Liver (tissue), 9 donors: ENCODE measurements around the gene PLXNA2. TPM values are rescaled to one million over a fixed set of nuclear protein-coding genes. Genes with fewer than 3 reads are reported as not detected.

Source experiments
- DNase-seq: peaks from one replicate; pipeline ENCODE4 v3.0.0-alpha.2; 2017; ENCODE audit warnings: low spot score
- H3K27ac ChIP-seq, 2 donors: one replicate each; pipeline ENCODE4 v1.7.0; 2013; ENCODE audit warnings: inconsistent platforms in 2 of 2, low read length in 2 of 2, control low read depth in 1 of 2, low read depth in 1 of 2, mild to moderate bottlenecking in 1 of 2
- H3K27me3 ChIP-seq, 4 donors: one replicate each; pipeline versions ENCODE4 v1.6.1 to v1.7.0; 2013; ENCODE audit warnings: low read length in 3 of 4, inconsistent platforms in 1 of 4, mild to moderate bottlenecking in 1 of 4, moderate library complexity in 1 of 4; ENCODE audit not compliant: control insufficient read depth in 4 of 4, insufficient read depth in 4 of 4
- H3K36me3 ChIP-seq, 4 donors: one replicate each; pipeline versions ENCODE4 v1.6.1 to v1.7.0; 2013; ENCODE audit warnings: low read length in 3 of 4, mild to moderate bottlenecking in 3 of 4, low read depth in 1 of 4, moderate library complexity in 1 of 4; ENCODE audit not compliant: control insufficient read depth in 4 of 4, insufficient read depth in 3 of 4
- H3K4me1 ChIP-seq, 4 donors: one replicate each; pipeline versions ENCODE4 v1.6.1 to v1.7.0; 2013; ENCODE audit warnings: low read length in 3 of 4, mild to moderate bottlenecking in 3 of 4, moderate library complexity in 1 of 4; ENCODE audit not compliant: control insufficient read depth in 4 of 4, insufficient read depth in 4 of 4
- H3K4me3 ChIP-seq, 3 donors: one replicate each; pipeline versions ENCODE4 v1.6.1 to v1.7.0; 2013; ENCODE audit warnings: low read length in 3 of 3, control low read depth in 1 of 3, low read depth in 1 of 3, mild to moderate bottlenecking in 1 of 3
- H3K9ac ChIP-seq, 2 donors: one replicate each; pipeline ENCODE4 v1.7.0; 2013; ENCODE audit warnings: low read length in 2 of 2, mild to moderate bottlenecking in 2 of 2, moderate library complexity in 2 of 2, control low read depth in 1 of 2, low read depth in 1 of 2
- H3K9me3 ChIP-seq, 4 donors: one replicate each; pipeline versions ENCODE4 v1.6.1 to v1.7.0; 2013; ENCODE audit warnings: low read length in 3 of 4; ENCODE audit not compliant: control insufficient read depth in 4 of 4
- GABPA ChIP-seq, 2 donors: IDR thresholded peaks in 1 of 2; conservative IDR thresholded peaks in 1 of 2; 2 replicates each; pipeline ENCODE4 v1.6.1; 2016; ENCODE audit warnings: antibody characterized with exemption in 2 of 2, mild to moderate bottlenecking in 1 of 2, moderate library complexity in 1 of 2
- HNF4A ChIP-seq, 2 donors: conservative IDR thresholded peaks; 2 replicates each; pipeline ENCODE4 v1.6.1; 2016; ENCODE audit warnings: antibody characterized with exemption in 2 of 2, mild to moderate bottlenecking in 2 of 2
- NR2F2 ChIP-seq: IDR thresholded peaks from 2 replicates; pipeline ENCODE4 v1.6.1; 2016; ENCODE audit warnings: antibody characterized with exemption
- YY1 ChIP-seq: IDR thresholded peaks from 2 replicates; pipeline ENCODE4 v1.6.1; 2016; ENCODE audit warnings: antibody characterized with exemption, mild to moderate bottlenecking
- WGBS: extraction: QIAGEN DNeasy Blood & Tissue Kit; methylation state at CpG from one replicate; pipeline ENCODE4 v1.1.7; 2013; 5-methylcytosine and 5-hydroxymethylcytosine counted together
- polyA plus RNA-seq, 2 donors: library from polyadenylated mRNA; stranded (reverse) in 1 of 2; unstranded in 1 of 2; fragments of 200-250 nt in 1 of 2; fragments of >200 nt in 1 of 2; fragmentation: Nextera tagmentation in 1 of 2; extraction: Ambion mirVana in 1 of 2; gene quantifications; one replicate each; pipeline versions ENCODE4 v1.2.1 to v1.2.3, GENCODE V29; 2013 to 2015
- total RNA-seq, 2 donors: library from RNA; depleted of rRNA; stranded (reverse); fragments of >200 nt; gene quantifications; one replicate each; pipeline ENCODE4 v1.2.3, GENCODE V29; 2014
- TF ChIP-seq, protein P1 (sequence below): fragments of 150-350 bp; IDR thresholded peaks from 2 replicates; pipeline ENCODE4 v1.5.1; 2017; ENCODE audit warnings: improper control_type of control experiment, low read depth, low read length; ENCODE audit not compliant: missing input control
- TF ChIP-seq, protein P2 (sequence below): IDR thresholded peaks from 2 replicates; pipeline ENCODE4 v1.6.1; 2016; ENCODE audit warnings: antibody characterized with exemption, mild to moderate bottlenecking
- TF ChIP-seq, protein P3 (sequence below): IDR thresholded peaks from 2 replicates; pipeline ENCODE4 v1.6.1; 2016; ENCODE audit warnings: antibody characterized with exemption
- donor health status: healthy.
- donor health status: healthy.
- donor health status: healthy.
- donor health status: healthy.
- donor health status: healthy.

The PLXNA2 gene
- total and polyA plus RNA-seq, 4 donors, result 1.8 to 9.2 (median 2.8) TPM

DNA sequence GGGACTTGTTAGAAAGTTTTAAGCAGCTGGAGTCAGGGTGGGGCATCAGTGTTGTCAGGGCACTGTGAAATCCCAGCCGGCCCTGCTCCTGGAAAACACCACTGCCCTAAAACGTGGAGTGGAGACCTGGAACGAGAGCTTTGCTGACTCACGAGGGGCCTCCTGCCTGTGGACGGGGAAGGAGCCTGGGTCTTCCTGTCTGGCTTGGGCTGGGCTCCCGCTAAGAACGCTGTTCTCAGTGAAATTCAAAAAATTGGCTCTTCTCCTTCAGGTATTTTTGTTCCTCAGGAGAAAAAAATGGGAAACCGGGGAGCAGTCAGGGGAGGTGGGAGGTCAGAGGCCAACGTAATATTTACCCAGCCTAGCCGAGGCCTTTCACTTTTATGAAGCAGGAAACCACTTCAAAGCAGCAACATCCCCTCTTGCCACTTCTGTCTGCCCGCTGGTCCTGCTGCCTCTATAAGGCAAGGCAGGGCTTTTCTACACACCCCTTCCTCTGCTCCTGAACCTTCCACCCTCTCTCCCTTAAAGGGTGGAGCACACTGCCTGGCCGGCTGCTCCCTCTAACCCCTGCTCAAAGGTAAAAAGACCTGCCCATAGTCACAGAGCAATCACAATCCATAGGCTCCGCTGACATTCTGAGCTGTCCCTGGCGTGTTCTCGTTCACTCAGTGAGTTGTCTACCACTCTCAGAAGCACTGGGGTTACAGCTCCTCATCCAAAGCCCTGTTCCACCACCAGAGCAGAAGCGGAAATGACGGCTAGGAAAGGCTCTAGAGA lies 8.0 kb downstream of the PLXNA2 start:
- Histone ChIP-seq H3K27me3 (no peaks in the 10 kb centered on the region), H3K4me1 (peaks cover 12 to 52% (median 42%) of the 10 kb centered on the region in 4 donors), H3K9me3 (no peaks in the 10 kb centered on the region), H3K36me3 (no peaks in the 10 kb centered on the region), H3K27ac (no peak overlapping the region), H3K4me3 (no peak overlapping the region), H3K9ac (no peak overlapping the region)
- TF ChIP-seq, protein P1, sequence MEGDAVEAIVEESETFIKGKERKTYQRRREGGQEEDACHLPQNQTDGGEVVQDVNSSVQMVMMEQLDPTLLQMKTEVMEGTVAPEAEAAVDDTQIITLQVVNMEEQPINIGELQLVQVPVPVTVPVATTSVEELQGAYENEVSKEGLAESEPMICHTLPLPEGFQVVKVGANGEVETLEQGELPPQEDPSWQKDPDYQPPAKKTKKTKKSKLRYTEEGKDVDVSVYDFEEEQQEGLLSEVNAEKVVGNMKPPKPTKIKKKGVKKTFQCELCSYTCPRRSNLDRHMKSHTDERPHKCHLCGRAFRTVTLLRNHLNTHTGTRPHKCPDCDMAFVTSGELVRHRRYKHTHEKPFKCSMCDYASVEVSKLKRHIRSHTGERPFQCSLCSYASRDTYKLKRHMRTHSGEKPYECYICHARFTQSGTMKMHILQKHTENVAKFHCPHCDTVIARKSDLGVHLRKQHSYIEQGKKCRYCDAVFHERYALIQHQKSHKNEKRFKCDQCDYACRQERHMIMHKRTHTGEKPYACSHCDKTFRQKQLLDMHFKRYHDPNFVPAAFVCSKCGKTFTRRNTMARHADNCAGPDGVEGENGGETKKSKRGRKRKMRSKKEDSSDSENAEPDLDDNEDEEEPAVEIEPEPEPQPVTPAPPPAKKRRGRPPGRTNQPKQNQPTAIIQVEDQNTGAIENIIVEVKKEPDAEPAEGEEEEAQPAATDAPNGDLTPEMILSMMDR, result no peak
- peak; percentile 74 for TF ChIP-seq NR2F2
- peak in 1 of 2 donors; percentile 13 for TF ChIP-seq HNF4A (conservative IDR thresholded peaks at IDR 0.05)
- 51% methylated on average over 17 of the region's 17 CpGs for WGBS
- no peak for DNase-seq

DNA sequence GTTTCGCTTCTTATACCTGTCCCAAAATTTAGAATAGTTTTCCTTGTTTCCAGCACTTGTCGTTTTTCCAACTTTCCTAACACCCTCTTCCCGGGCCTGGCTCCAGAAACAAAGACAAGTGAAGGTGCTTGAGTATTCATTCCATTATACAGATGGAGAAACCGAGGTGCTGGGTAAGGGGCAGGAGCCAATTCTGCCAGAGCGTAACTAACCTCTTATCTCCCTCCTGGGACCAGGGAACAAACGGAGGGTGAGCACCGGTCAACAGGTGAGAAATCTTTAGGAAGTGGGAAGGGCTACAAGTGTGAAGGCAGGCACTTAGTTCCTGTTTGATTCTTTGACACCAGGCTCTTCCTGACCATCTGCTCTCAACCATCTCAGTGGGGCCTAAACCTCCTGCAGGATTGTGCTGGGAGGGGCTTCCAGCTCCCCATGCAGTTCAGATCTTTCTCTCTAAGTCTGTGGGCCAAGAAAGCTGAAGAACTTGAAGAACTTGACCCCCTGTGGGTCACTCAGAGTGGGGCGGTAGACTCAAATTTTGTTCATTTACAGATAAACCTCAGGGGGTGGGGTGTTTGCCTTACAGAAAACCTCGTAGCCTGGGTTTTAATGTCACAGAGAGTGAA lies 8.7 kb downstream of the PLXNA2 start:
- no peak overlapping the region for H3K4me3 ChIP-seq
- TF ChIP-seq YY1 (no peak), GABPA (IDR thresholded peaks at IDR 0.05 in 1 of 2, conservative IDR thresholded peaks at IDR 0.05 in 1 of 2) (no peak)
- TF ChIP-seq, protein P1, result no peak
- TF ChIP-seq, protein P2, sequence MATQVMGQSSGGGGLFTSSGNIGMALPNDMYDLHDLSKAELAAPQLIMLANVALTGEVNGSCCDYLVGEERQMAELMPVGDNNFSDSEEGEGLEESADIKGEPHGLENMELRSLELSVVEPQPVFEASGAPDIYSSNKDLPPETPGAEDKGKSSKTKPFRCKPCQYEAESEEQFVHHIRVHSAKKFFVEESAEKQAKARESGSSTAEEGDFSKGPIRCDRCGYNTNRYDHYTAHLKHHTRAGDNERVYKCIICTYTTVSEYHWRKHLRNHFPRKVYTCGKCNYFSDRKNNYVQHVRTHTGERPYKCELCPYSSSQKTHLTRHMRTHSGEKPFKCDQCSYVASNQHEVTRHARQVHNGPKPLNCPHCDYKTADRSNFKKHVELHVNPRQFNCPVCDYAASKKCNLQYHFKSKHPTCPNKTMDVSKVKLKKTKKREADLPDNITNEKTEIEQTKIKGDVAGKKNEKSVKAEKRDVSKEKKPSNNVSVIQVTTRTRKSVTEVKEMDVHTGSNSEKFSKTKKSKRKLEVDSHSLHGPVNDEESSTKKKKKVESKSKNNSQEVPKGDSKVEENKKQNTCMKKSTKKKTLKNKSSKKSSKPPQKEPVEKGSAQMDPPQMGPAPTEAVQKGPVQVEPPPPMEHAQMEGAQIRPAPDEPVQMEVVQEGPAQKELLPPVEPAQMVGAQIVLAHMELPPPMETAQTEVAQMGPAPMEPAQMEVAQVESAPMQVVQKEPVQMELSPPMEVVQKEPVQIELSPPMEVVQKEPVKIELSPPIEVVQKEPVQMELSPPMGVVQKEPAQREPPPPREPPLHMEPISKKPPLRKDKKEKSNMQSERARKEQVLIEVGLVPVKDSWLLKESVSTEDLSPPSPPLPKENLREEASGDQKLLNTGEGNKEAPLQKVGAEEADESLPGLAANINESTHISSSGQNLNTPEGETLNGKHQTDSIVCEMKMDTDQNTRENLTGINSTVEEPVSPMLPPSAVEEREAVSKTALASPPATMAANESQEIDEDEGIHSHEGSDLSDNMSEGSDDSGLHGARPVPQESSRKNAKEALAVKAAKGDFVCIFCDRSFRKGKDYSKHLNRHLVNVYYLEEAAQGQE, result no peak
- no peak overlapping the region for H3K9ac ChIP-seq
- whole genome bisulfite sequencing, result 88% methylated on average over 9 of the region's 9 CpGs
- no peak overlapping the region for H3K27ac ChIP-seq
- H3K36me3 ChIP-seq, result no peaks in the 10 kb centered on the region
- DNase-seq, result no peak
- H3K27me3 ChIP-seq, result no peaks in the 10 kb centered on the region
- no peaks in the 10 kb centered on the region for H3K9me3 ChIP-seq
- peaks cover 8 to 45% (median 37%) of the 10 kb centered on the region in 4 donors for H3K4me1 ChIP-seq

DNA sequence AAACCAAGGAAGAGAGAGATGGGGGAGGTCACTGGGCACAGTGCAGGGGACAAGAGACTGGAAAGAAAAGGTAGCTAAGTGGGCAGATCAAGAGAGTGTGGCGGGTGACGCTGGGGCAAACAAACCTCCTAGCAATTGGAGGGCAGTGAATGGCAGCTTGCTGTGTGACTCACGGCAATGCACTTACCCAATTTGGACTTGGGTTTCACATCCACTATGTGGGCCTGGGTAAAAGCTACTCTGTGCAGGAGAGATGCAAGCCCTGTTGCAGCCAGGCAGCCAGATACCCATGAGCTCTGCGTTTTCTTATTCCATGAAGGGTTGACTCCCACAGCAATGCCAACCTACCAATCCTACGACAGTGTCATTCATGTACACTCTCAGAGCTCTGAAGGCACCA lies 9.5 kb downstream of the PLXNA2 start:
- no peak for DNase-seq
- TF ChIP-seq, protein P3, sequence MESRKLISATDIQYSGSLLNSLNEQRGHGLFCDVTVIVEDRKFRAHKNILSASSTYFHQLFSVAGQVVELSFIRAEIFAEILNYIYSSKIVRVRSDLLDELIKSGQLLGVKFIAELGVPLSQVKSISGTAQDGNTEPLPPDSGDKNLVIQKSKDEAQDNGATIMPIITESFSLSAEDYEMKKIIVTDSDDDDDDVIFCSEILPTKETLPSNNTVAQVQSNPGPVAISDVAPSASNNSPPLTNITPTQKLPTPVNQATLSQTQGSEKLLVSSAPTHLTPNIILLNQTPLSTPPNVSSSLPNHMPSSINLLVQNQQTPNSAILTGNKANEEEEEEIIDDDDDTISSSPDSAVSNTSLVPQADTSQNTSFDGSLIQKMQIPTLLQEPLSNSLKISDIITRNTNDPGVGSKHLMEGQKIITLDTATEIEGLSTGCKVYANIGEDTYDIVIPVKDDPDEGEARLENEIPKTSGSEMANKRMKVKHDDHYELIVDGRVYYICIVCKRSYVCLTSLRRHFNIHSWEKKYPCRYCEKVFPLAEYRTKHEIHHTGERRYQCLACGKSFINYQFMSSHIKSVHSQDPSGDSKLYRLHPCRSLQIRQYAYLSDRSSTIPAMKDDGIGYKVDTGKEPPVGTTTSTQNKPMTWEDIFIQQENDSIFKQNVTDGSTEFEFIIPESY, result no peak
- TF ChIP-seq HNF4A (conservative IDR thresholded peaks at IDR 0.05), result peak in 1 of 2 donors; percentile 36
- Histone ChIP-seq H3K4me3 (no peak overlapping the region), H3K9me3 (no peaks in the 10 kb centered on the region), H3K27me3 (no peaks in the 10 kb centered on the region), H3K27ac (no peak overlapping the region), H3K9ac (no peak overlapping the region), H3K4me1 (peaks cover 4 to 38% (median 32%) of the 10 kb centered on the region in 4 donors), H3K36me3 (no peaks in the 10 kb centered on the region)
- 91% methylated on average over 5 of the region's 5 CpGs for WGBS
